HepG2 (cell line): Measurements from ENCODE around the gene RAI14.

Source experiments
- JUND ChIP-seq: sonication (generic); formaldehyde crosslinking; IDR thresholded peaks from 2 replicates; pipeline ENCODE4 v1.8.0; 2022; ENCODE audit warnings: mild to moderate bottlenecking, missing genetic modification reagents
- KDM5A ChIP-seq: fragments of 200-600 bp; sonication (generic); IDR thresholded peaks from 2 replicates; pipeline ENCODE4 v1.7.0; 2018; ENCODE audit warnings: antibody characterized with exemption, mild to moderate bottlenecking, low read length, borderline replicate concordance
- KLF9 ChIP-seq: IDR thresholded peaks from 2 replicates; pipeline ENCODE4 v1.6.1; 2016; ENCODE audit warnings: low read depth
- LCORL ChIP-seq, 2 experiments: fragments of 450-650 bp in 1 of 2; sonication (generic) in 1 of 2; formaldehyde crosslinking in 1 of 2; IDR thresholded peaks; 2 replicates each; pipeline versions ENCODE4 v1.5.0 to v1.6.1; 2017 to 2020; ENCODE audit warnings: antibody characterized with exemption in 1 of 2, missing genetic modification reagents in 1 of 2
- ZNF350 ChIP-seq: sonication (generic); formaldehyde crosslinking; IDR thresholded peaks from 2 replicates; pipeline ENCODE4 v1.4.0; 2020; ENCODE audit warnings: mild to moderate bottlenecking, low read depth, missing genetic modification reagents, borderline replicate concordance
- TF ChIP-seq, protein P1 (sequence below): conservative IDR thresholded peaks from 2 replicates; pipeline ENCODE4 v1.6.1; 2018; ENCODE audit warnings: missing genetic modification reagents
- TF ChIP-seq, protein P2 (sequence below): sonication (generic); formaldehyde crosslinking; IDR thresholded peaks from 2 replicates; pipeline ENCODE4 v1.5.0; 2020; ENCODE audit warnings: mild to moderate bottlenecking, low read depth, missing genetic modification reagents, borderline replicate concordance

DNA sequence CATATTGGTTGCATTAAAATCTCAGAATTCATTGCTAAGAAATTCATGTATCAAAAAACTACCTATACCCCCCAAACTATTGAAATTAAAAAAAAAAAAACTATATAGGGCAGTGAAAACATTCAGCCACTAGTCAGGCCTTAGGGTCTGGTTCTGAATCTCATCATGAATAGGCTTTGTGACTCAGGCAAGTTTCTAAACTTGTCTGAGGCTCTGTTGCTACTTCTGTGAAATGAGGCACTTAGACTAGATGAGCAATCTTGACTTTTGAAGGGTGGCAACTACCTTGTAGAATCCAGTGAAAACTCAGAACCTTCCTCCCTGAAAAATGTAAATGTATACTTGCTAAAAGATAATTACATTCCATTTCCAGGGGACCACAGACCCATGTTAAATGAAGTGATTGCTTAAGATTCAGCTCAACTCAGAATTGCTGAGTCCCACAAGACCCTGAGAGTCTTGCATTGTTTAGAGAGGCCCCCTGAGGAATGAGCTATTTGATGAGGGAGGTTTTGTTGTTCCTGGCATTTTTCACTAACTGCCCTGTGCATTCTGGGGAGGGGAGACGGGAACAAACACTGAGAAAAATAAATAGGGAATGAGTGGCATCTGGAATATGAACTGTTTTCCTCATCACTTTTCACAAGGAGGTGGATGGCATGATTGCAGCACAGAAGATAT lies 29.5 kb downstream of the RAI14 start:
- TF ChIP-seq, protein P1, sequence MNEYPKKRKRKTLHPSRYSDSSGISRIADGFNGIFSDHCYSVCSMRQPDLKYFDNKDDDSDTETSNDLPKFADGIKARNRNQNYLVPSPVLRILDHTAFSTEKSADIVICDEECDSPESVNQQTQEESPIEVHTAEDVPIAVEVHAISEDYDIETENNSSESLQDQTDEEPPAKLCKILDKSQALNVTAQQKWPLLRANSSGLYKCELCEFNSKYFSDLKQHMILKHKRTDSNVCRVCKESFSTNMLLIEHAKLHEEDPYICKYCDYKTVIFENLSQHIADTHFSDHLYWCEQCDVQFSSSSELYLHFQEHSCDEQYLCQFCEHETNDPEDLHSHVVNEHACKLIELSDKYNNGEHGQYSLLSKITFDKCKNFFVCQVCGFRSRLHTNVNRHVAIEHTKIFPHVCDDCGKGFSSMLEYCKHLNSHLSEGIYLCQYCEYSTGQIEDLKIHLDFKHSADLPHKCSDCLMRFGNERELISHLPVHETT (CRISPR knock-in tag) = no peak
- TF ChIP-seq KDM5A (no peak), LCORL (IDR thresholded peaks at IDR 0.05) (no peak), LCORL (CRISPR knock-in tag; IDR thresholded peaks at IDR 0.05) (no peak), ZNF350 (CRISPR knock-in tag) (no peak), JUND (CRISPR knock-in tag) (no peak), KLF9 (CRISPR knock-in tag) (no peak)
- TF ChIP-seq, protein P2, sequence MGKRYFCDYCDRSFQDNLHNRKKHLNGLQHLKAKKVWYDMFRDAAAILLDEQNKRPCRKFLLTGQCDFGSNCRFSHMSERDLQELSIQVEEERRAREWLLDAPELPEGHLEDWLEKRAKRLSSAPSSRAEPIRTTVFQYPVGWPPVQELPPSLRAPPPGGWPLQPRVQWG (CRISPR knock-in tag) = no peak
